Measurements from ENCODE around the gene SEC14L5.

GRCh38 chr16:5035909-5036227 is 77.7 kb downstream of the SEC14L5 start:
- TF ChIP-seq CTCF (IDR thresholded peaks at IDR 0.05; ENCODE audit: low read length) (no peak), EZH2phosphoT487 (IDR thresholded peaks at IDR 0.05; ENCODE audit: low read length) (no peak), EZH2 (optimal IDR thresholded peaks at IDR 0.05; ENCODE audit: low read depth, low read length) (no peak)

Data from MM.1S (cell line).